CD8-positive, alpha-beta memory T cell (primary cell): ENCODE results near the gene UGT1A5. TPM values are rescaled to one million over a fixed set of nuclear protein-coding genes. Genes with fewer than 3 reads are reported as not detected.

ENCODE experiments used
- CTCF ChIA-PET: fragments of 350-600 bp; sonication (Branson Sonifier 250); formaldehyde crosslinking; loops from one replicate; lab custom pipeline; 2021; ENCODE audit warnings: antibody characterized with exemption; lab: Charles Lee
- POLR2A ChIA-PET: fragments of 350-600 bp; sonication (Branson Sonifier 250); formaldehyde crosslinking; loops from one replicate; lab custom pipeline; 2021; ENCODE audit warnings: antibody characterized with exemption; lab: Charles Lee
- DNase-seq, 5 donors: peaks; one replicate each; pipeline versions ENCODE4 v3.0.0 to v3.0.0-alpha.2; 2020 to 2022; ENCODE audit warnings: mixed read lengths in 1 of 5
- H3K27ac ChIP-seq: one replicate; pipeline ENCODE4 v1.7.0; 2013; ENCODE audit warnings: low read depth, mild to moderate bottlenecking, low read length, moderate library complexity
- H3K27me3 ChIP-seq: 2 replicates; pipeline ENCODE4 v1.7.0; 2013; ENCODE audit warnings: low read length, mild to moderate bottlenecking; ENCODE audit not compliant: insufficient read depth, poor library complexity, severe bottlenecking
- H3K36me3 ChIP-seq: 2 replicates; pipeline ENCODE4 v1.7.0; 2013; ENCODE audit warnings: mild to moderate bottlenecking, low read length, moderate library complexity; ENCODE audit not compliant: insufficient read depth
- H3K4me1 ChIP-seq: 2 replicates; pipeline ENCODE4 v1.7.0; 2013; ENCODE audit warnings: mild to moderate bottlenecking, low read length, moderate library complexity; ENCODE audit not compliant: insufficient read depth
- H3K4me3 ChIP-seq: 2 replicates; pipeline ENCODE4 v1.7.0; 2013; ENCODE audit warnings: mild to moderate bottlenecking, low read length
- H3K9me3 ChIP-seq: 2 replicates; pipeline ENCODE4 v1.7.0; 2013; ENCODE audit warnings: mild to moderate bottlenecking, low read length
- H3K27ac Mint-ChIP-seq, 8 donors: one replicate each; pipeline ENCODE4 v1.8.0; 2020 to 2021; ENCODE audit warnings: mixed read lengths in 8 of 8, mild to moderate bottlenecking in 6 of 8, inconsistent platforms in 3 of 8, moderate library complexity in 3 of 8
- H3K27me3 Mint-ChIP-seq, 2 donors: one replicate each; pipeline ENCODE4 v1.8.0; 2020 to 2021; ENCODE audit warnings: mixed read lengths in 2 of 2, mild to moderate bottlenecking in 1 of 2, moderate library complexity in 1 of 2
- H3K36me3 Mint-ChIP-seq, 3 donors: one replicate each; pipeline ENCODE4 v1.8.0; 2020 to 2021; ENCODE audit warnings: mixed read lengths in 3 of 3, inconsistent platforms in 1 of 3, mild to moderate bottlenecking in 1 of 3
- H3K4me1 Mint-ChIP-seq, 3 donors: one replicate each; pipeline ENCODE4 v1.8.0; 2020 to 2021; ENCODE audit warnings: mixed read lengths in 3 of 3, inconsistent platforms in 1 of 3, mild to moderate bottlenecking in 1 of 3
- H3K4me3 Mint-ChIP-seq, 7 donors: one replicate each; pipeline ENCODE4 v1.8.0; 2020 to 2021; ENCODE audit warnings: mixed read lengths in 7 of 7, mild to moderate bottlenecking in 6 of 7, moderate library complexity in 4 of 7, inconsistent platforms in 2 of 7
- H3K9me3 Mint-ChIP-seq, 5 donors: one replicate each; pipeline ENCODE4 v1.8.0; 2020 to 2022; ENCODE audit warnings: mixed read lengths in 5 of 5, mild to moderate bottlenecking in 3 of 5, moderate library complexity in 2 of 5, inconsistent platforms in 1 of 5
- polyA plus RNA-seq: library from polyadenylated mRNA; unstranded; fragments of 300-500 nt; fragmentation: Illumina TruSeq; gene quantifications from one replicate; pipeline ENCODE4 v1.2.3, GENCODE V29; 2021
- total RNA-seq, 2 experiments: library from RNA; stranded (reverse); gene quantifications; one replicate each; pipeline ENCODE4 v1.2.3, GENCODE V29; 2021

UGT1A5 gene
- total RNA-seq (not detected), polyA plus RNA-seq (not detected)

GRCh38 chr2:233712611-233713261 lies at the start of gene UGT1A5:
Gene UGT1A5 (plus strand): TSS chr2:233712907. CDS start chr2:233712992, 85 bp downstream.
- Histone ChIP-seq H3K27me3 (no peaks in the 10 kb centered on the region), H3K9me3 (no peaks in the 10 kb centered on the region), H3K27ac (no peak within 1 kb of the TSS), H3K36me3 (no peaks in the 10 kb centered on the region), H3K4me3 (no peak within 1 kb of the TSS), H3K4me1 (no peaks in the 10 kb centered on the region)
- Mint-ChIP-seq H3K27ac (peak within 1 kb of the TSS in 1 of 8 donors; percentile 70), H3K4me3 (no peak within 1 kb of the TSS), H3K4me1 (no peaks in the 10 kb centered on the region), H3K27me3 (peaks cover 22 to 62% of the 10 kb centered on the region in 2 donors), H3K36me3 (no peaks in the 10 kb centered on the region), H3K9me3 (no peaks in the 10 kb centered on the region)
- DNase-seq: no peak
- CTCF ChIA-PET: no interaction called here
- POLR2A ChIA-PET: no interaction called here

- H3K9me3 Mint-ChIP-seq: peaks cover 0 to 16% (median 4%) of the 10 kb centered on the region in 5 donors
- H3K4me1 ChIP-seq: no peaks in the 10 kb centered on the region
- H3K9me3 ChIP-seq: no peaks in the 10 kb centered on the region
- no peak overlapping the region for H3K27ac ChIP-seq
- ChIA-PET CTCF (no interaction called here), POLR2A (no interaction called here)
- H3K4me3 Mint-ChIP-seq: no peak overlapping the region
- H3K36me3 ChIP-seq: no peaks in the 10 kb centered on the region
- H3K36me3 Mint-ChIP-seq: no peaks in the 10 kb centered on the region
- no peak overlapping the region for H3K4me3 ChIP-seq
- no peak for DNase-seq
- H3K27ac Mint-ChIP-seq: no peak overlapping the region
- no peaks in the 10 kb centered on the region for H3K27me3 ChIP-seq
- no peaks in the 10 kb centered on the region for H3K4me1 Mint-ChIP-seq
- peaks cover 20 to 62% of the 10 kb centered on the region in 2 donors for H3K27me3 Mint-ChIP-seq
Observed at GRCh38 chr2:233663911-233664310, 48.8 kb upstream of the UGT1A5 start.

GRCh38 chr2:233668605-233669260 lies 44.0 kb upstream of the UGT1A5 start:
- DNase-seq: no peak
- no peak overlapping the region for H3K4me3 Mint-ChIP-seq
- peaks cover 0 to 17% (median 4%) of the 10 kb centered on the region in 5 donors for H3K9me3 Mint-ChIP-seq
- H3K4me1 Mint-ChIP-seq: no peaks in the 10 kb centered on the region
- H3K27me3 ChIP-seq: no peaks in the 10 kb centered on the region
- no peaks in the 10 kb centered on the region for H3K36me3 Mint-ChIP-seq
- no peak overlapping the region for H3K27ac Mint-ChIP-seq
- H3K36me3 ChIP-seq: no peaks in the 10 kb centered on the region
- no peaks in the 10 kb centered on the region for H3K9me3 ChIP-seq
- ChIA-PET CTCF (no interaction called here), POLR2A (no interaction called here)
- no peaks in the 10 kb centered on the region for H3K4me1 ChIP-seq
- no peak overlapping the region for H3K4me3 ChIP-seq
- H3K27me3 Mint-ChIP-seq: peaks cover 10 to 49% of the 10 kb centered on the region in 2 donors
- no peak overlapping the region for H3K27ac ChIP-seq

- DNase-seq: no peak
- Mint-ChIP-seq H3K27me3 (peaks cover 9 to 37% of the 10 kb centered on the region in 2 donors), H3K9me3 (peaks cover 0 to 10% (median 2%) of the 10 kb centered on the region in 5 donors), H3K4me1 (no peaks in the 10 kb centered on the region), H3K4me3 (no peak within 1 kb of the TSS), H3K36me3 (no peaks in the 10 kb centered on the region), H3K27ac (no peak within 1 kb of the TSS)
- Histone ChIP-seq H3K27ac (no peak within 1 kb of the TSS), H3K36me3 (no peaks in the 10 kb centered on the region), H3K27me3 (peaks cover under 1% of the 10 kb centered on the region), H3K4me1 (no peaks in the 10 kb centered on the region), H3K4me3 (no peak within 1 kb of the TSS), H3K9me3 (no peaks in the 10 kb centered on the region)
- ChIA-PET CTCF (no interaction called here), POLR2A (interaction anchor here (0.8 kb wide), 1 partner anchor 638 kb away, joined by 3 read pairs; no protein-coding TSS in a partner anchor)
Observed at GRCh38 chr2:233671290-233672161, 41.2 kb upstream of the UGT1A5 start, which contains the start of gene UGT1A9. Gene UGT1A9 (plus strand): TSS chr2:233671898. CDS start chr2:233671935, 37 bp downstream.

- no peak for DNase-seq
- peaks cover 7 to 50% of the 10 kb centered on the region in 2 donors for H3K27me3 Mint-ChIP-seq
- no peaks in the 10 kb centered on the region for H3K36me3 Mint-ChIP-seq
- H3K4me1 ChIP-seq: no peaks in the 10 kb centered on the region
- no peak overlapping the region for H3K27ac ChIP-seq
- H3K9me3 Mint-ChIP-seq: peaks cover 0 to 9% (median 2%) of the 10 kb centered on the region in 5 donors
- no peak overlapping the region for H3K27ac Mint-ChIP-seq
- H3K36me3 ChIP-seq: no peaks in the 10 kb centered on the region
- ChIA-PET CTCF (no interaction called here), POLR2A (no interaction called here)
- no peaks in the 10 kb centered on the region for H3K9me3 ChIP-seq
- H3K4me3 Mint-ChIP-seq: no peak overlapping the region
- H3K4me1 Mint-ChIP-seq: no peaks in the 10 kb centered on the region
- H3K27me3 ChIP-seq: peaks cover 4% of the 10 kb centered on the region
- H3K4me3 ChIP-seq: no peak overlapping the region
Observed at GRCh38 chr2:233672886-233673285, 39.8 kb upstream of the UGT1A5 start.

- Mint-ChIP-seq H3K36me3 (no peaks in the 10 kb centered on the region), H3K27me3 (peaks cover 8 to 51% of the 10 kb centered on the region in 2 donors), H3K4me1 (no peaks in the 10 kb centered on the region), H3K9me3 (peaks cover 0 to under 1% (median 0%) of the 10 kb centered on the region in 5 donors), H3K27ac (no peak overlapping the region), H3K4me3 (no peak overlapping the region)
- H3K9me3 ChIP-seq: no peaks in the 10 kb centered on the region
- no peak overlapping the region for H3K4me3 ChIP-seq
- no peak overlapping the region for H3K27ac ChIP-seq
- no peaks in the 10 kb centered on the region for H3K36me3 ChIP-seq
- CTCF ChIA-PET: no interaction called here
- POLR2A ChIA-PET: no interaction called here
- DNase-seq: no peak
- no peaks in the 10 kb centered on the region for H3K4me1 ChIP-seq
- peaks cover 4% of the 10 kb centered on the region for H3K27me3 ChIP-seq
Observed at GRCh38 chr2:233673896-233674295, 38.8 kb upstream of the UGT1A5 start.

- Histone ChIP-seq H3K9me3 (no peaks in the 10 kb centered on the region), H3K4me3 (no peak overlapping the region), H3K27me3 (peaks cover 4% of the 10 kb centered on the region), H3K27ac (no peak overlapping the region), H3K4me1 (no peaks in the 10 kb centered on the region), H3K36me3 (no peaks in the 10 kb centered on the region)
- no peaks in the 10 kb centered on the region for H3K4me1 Mint-ChIP-seq
- POLR2A ChIA-PET: no interaction called here
- H3K9me3 Mint-ChIP-seq: no peaks in the 10 kb centered on the region
- no peak overlapping the region for H3K27ac Mint-ChIP-seq
- no peaks in the 10 kb centered on the region for H3K36me3 Mint-ChIP-seq
- CTCF ChIA-PET: no interaction called here
- H3K4me3 Mint-ChIP-seq: no peak overlapping the region
- no peak for DNase-seq
- H3K27me3 Mint-ChIP-seq: peaks cover 8 to 55% of the 10 kb centered on the region in 2 donors
Observed at GRCh38 chr2:233674314-233674713, 38.4 kb upstream of the UGT1A5 start.

- Histone ChIP-seq H3K27me3 (peaks cover 4% of the 10 kb centered on the region), H3K36me3 (no peaks in the 10 kb centered on the region), H3K27ac (no peak overlapping the region), H3K9me3 (no peaks in the 10 kb centered on the region), H3K4me1 (no peaks in the 10 kb centered on the region), H3K4me3 (no peak overlapping the region)
- Mint-ChIP-seq H3K4me3 (no peak overlapping the region), H3K36me3 (no peaks in the 10 kb centered on the region), H3K27me3 (peaks cover 7 to 59% of the 10 kb centered on the region in 2 donors), H3K9me3 (no peaks in the 10 kb centered on the region), H3K4me1 (no peaks in the 10 kb centered on the region), H3K27ac (no peak overlapping the region)
- CTCF ChIA-PET: no interaction called here
- POLR2A ChIA-PET: no interaction called here
- DNase-seq: no peak
Observed at GRCh38 chr2:233674995-233675394, 37.7 kb upstream of the UGT1A5 start.
